ENCODE results near the gene PARD3B.

DNA sequence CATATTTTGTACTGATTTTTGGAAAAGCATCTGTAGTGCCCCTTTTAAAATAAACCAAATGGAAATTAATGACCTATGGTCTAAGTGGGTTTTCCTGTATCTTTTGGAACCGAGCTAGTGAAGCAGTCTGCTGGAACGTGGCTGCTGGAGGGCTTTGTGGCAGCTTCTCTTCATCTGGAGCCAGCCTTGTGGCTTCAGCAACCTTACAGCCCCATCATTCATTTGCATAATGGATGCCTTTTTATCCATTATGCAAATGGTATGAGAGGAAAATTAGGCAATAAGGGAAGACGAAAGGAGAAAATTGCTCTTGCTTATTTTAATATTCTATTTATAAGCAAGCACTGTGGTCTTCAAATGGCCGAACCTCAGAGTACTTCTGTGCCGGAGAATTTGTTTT lies 421.0 kb downstream of the PARD3B start:
- TF ChIP-seq MAFK (IDR thresholded peaks at IDR 0.05; ENCODE audit: low read depth, low read length) = no peak
- TF ChIP-seq, protein P1, sequence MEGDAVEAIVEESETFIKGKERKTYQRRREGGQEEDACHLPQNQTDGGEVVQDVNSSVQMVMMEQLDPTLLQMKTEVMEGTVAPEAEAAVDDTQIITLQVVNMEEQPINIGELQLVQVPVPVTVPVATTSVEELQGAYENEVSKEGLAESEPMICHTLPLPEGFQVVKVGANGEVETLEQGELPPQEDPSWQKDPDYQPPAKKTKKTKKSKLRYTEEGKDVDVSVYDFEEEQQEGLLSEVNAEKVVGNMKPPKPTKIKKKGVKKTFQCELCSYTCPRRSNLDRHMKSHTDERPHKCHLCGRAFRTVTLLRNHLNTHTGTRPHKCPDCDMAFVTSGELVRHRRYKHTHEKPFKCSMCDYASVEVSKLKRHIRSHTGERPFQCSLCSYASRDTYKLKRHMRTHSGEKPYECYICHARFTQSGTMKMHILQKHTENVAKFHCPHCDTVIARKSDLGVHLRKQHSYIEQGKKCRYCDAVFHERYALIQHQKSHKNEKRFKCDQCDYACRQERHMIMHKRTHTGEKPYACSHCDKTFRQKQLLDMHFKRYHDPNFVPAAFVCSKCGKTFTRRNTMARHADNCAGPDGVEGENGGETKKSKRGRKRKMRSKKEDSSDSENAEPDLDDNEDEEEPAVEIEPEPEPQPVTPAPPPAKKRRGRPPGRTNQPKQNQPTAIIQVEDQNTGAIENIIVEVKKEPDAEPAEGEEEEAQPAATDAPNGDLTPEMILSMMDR (conservative IDR thresholded peaks at IDR 0.05; ENCODE audit: low read depth, low read length) = no peak
- no peak for TF ChIP-seq RAD21 (IDR thresholded peaks at IDR 0.05; ENCODE audit: low read length)
- TF ChIP-seq POLR2A (IDR thresholded peaks at IDR 0.05; ENCODE audit: low read depth, low read length) = no peak
- no peak for TF ChIP-seq RCOR1 (IDR thresholded peaks at IDR 0.05; ENCODE audit: insufficient replicate concordance, low read length)
- no peak for TF ChIP-seq MXI1 (IDR thresholded peaks at IDR 0.05; ENCODE audit: borderline replicate concordance, low read depth, low read length)
- no peak for TF ChIP-seq CHD1 (IDR thresholded peaks at IDR 0.05; ENCODE audit: low read depth, low read length)
